ENCODE measurements around the gene PROSER2. TPM values are rescaled to one million over a fixed set of nuclear protein-coding genes. Genes with fewer than 3 reads are reported as not detected.

Gene PROSER2
- total and polyA plus RNA-seq, 4 donors: 6.5 to 24.9 (median 9.9) TPM

DNA sequence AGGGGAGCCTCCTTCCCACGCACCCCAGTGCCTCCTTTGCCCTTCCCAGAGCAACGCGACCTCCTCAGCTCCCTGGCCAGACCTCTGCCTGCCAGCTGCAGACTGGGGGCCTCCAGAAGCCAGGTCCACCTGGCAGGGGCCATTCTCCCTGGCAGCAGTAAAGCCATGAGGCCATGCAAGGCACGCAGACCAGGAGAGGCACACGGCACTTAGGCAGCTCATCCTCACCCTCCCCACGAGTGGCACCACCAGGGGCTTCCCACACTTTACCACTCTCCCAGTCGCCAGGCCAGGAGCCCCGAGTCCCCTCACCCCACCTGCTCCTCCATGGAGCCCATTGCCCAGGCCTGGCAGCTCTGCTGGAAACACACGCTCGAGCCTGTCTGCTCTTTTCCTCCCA lies 85.4 kb downstream of the PROSER2 start (continued):
- TF ChIP-seq REST (IDR thresholded peaks at IDR 0.05): no peak

DNA sequence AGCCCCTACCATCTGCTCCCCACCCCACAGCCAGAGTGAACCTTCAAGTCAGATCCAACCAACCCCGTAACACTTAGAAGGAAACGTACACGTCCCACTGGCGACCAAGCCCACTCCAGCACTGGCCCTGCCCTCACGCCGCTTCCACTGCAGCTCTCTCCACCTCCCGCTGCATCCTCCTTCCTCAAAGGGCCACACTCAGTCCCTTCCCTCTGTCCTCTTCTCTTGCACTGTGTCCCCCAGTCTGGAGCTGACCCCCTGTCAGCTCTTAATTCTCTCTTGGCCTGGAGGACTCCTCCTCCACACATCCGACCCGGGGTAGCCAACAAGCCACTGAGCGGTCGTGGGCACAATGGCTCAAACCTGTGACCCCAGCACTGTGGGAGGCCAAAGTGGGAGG lies 85.8 kb downstream of the PROSER2 start:
- 99% methylated on average over 11 of the region's 11 CpGs for WGBS
- no peak for DNase-seq (ENCODE audit: low spot score)
- Histone ChIP-seq H3K4me3 (ENCODE audit: low read depth in 1 of 3, low read length in 3 of 3) (no peak overlapping the region), H3K36me3 (ENCODE audit: control insufficient read depth in 4 of 4, insufficient read depth in 3 of 4, low read depth in 1 of 4, low read length in 3 of 4) (no peaks in the 10 kb centered on the region), H3K4me1 (ENCODE audit: control insufficient read depth in 4 of 4, insufficient read depth in 4 of 4, low read length in 3 of 4) (no peaks in the 10 kb centered on the region), H3K9me3 (ENCODE audit: control insufficient read depth in 4 of 4, low read length in 3 of 4) (no peaks in the 10 kb centered on the region), H3K27ac (ENCODE audit: low read depth in 1 of 2, low read length in 2 of 2) (no peak overlapping the region), H3K27me3 (ENCODE audit: control insufficient read depth in 4 of 4, insufficient read depth in 4 of 4, low read length in 3 of 4) (no peaks in the 10 kb centered on the region), H3K9ac (ENCODE audit: low read depth in 1 of 2, low read length in 2 of 2) (no peak overlapping the region)
- no peak for TF ChIP-seq REST (IDR thresholded peaks at IDR 0.05)
- TF ChIP-seq EGR1 (IDR thresholded peaks at IDR 0.05; ENCODE audit: low read depth in 2 of 2): no peak
- TF ChIP-seq, protein P1, sequence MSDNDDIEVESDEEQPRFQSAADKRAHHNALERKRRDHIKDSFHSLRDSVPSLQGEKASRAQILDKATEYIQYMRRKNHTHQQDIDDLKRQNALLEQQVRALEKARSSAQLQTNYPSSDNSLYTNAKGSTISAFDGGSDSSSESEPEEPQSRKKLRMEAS (IDR thresholded peaks at IDR 0.05): no peak
- TF ChIP-seq SP1 (IDR thresholded peaks at IDR 0.05): no peak
- TF ChIP-seq JUND (IDR thresholded peaks at IDR 0.05): no peak
- no peak for TF ChIP-seq RAD21 (IDR thresholded peaks at IDR 0.05)
- TF ChIP-seq NR2F2 (IDR thresholded peaks at IDR 0.05): no peak
- TF ChIP-seq, protein P2, sequence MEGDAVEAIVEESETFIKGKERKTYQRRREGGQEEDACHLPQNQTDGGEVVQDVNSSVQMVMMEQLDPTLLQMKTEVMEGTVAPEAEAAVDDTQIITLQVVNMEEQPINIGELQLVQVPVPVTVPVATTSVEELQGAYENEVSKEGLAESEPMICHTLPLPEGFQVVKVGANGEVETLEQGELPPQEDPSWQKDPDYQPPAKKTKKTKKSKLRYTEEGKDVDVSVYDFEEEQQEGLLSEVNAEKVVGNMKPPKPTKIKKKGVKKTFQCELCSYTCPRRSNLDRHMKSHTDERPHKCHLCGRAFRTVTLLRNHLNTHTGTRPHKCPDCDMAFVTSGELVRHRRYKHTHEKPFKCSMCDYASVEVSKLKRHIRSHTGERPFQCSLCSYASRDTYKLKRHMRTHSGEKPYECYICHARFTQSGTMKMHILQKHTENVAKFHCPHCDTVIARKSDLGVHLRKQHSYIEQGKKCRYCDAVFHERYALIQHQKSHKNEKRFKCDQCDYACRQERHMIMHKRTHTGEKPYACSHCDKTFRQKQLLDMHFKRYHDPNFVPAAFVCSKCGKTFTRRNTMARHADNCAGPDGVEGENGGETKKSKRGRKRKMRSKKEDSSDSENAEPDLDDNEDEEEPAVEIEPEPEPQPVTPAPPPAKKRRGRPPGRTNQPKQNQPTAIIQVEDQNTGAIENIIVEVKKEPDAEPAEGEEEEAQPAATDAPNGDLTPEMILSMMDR (IDR thresholded peaks at IDR 0.05; ENCODE audit: low read depth, low read length, missing input control): no peak

- no peaks in the 10 kb centered on the region for H3K9me3 ChIP-seq (ENCODE audit: control insufficient read depth in 4 of 4, low read length in 3 of 4)
- no peaks in the 10 kb centered on the region for H3K36me3 ChIP-seq (ENCODE audit: control insufficient read depth in 4 of 4, insufficient read depth in 3 of 4, low read depth in 1 of 4, low read length in 3 of 4)
- H3K27ac ChIP-seq (ENCODE audit: low read depth in 1 of 2, low read length in 2 of 2): no peak overlapping the region
- no peak for DNase-seq (ENCODE audit: low spot score)
- no peaks in the 10 kb centered on the region for H3K27me3 ChIP-seq (ENCODE audit: control insufficient read depth in 4 of 4, insufficient read depth in 4 of 4, low read length in 3 of 4)
- H3K4me3 ChIP-seq (ENCODE audit: low read depth in 1 of 3, low read length in 3 of 3): no peak overlapping the region
- no peaks in the 10 kb centered on the region for H3K4me1 ChIP-seq (ENCODE audit: control insufficient read depth in 4 of 4, insufficient read depth in 4 of 4, low read length in 3 of 4)
- WGBS: 88% methylated on average over 10 of the region's 10 CpGs
- no peak overlapping the region for H3K9ac ChIP-seq (ENCODE audit: low read depth in 1 of 2, low read length in 2 of 2)
- TF ChIP-seq HNF4G (IDR thresholded peaks at IDR 0.05) (no peak), JUND (IDR thresholded peaks at IDR 0.05) (no peak), REST (IDR thresholded peaks at IDR 0.05) (no peak), NR2F2 (IDR thresholded peaks at IDR 0.05) (no peak), SP1 (IDR thresholded peaks at IDR 0.05) (no peak), GABPA (IDR thresholded peaks at IDR 0.05 in 1 of 2, conservative IDR thresholded peaks at IDR 0.05 in 1 of 2) (no peak), FOXA2 (IDR thresholded peaks at IDR 0.05) (no peak), RAD21 (IDR thresholded peaks at IDR 0.05) (no peak)
- TF ChIP-seq, protein P1 (IDR thresholded peaks at IDR 0.05): no peak
- TF ChIP-seq, protein P2 (IDR thresholded peaks at IDR 0.05; ENCODE audit: low read depth, low read length, missing input control): no peak
- TF ChIP-seq, protein P3, sequence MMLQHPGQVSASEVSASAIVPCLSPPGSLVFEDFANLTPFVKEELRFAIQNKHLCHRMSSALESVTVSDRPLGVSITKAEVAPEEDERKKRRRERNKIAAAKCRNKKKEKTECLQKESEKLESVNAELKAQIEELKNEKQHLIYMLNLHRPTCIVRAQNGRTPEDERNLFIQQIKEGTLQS (IDR thresholded peaks at IDR 0.05): no peak
These were observed 86.5 kb downstream of the PROSER2 start for GRCh38 chr10:11909618-11910017.

Data from liver (tissue), 9 donors.